CD4-positive, alpha-beta T cell (primary cell): ENCODE data around the gene ZNF536. TPM values are rescaled to one million over a fixed set of nuclear protein-coding genes. Genes with fewer than 3 reads are reported as not detected.

Experiments
- ATAC-seq: fragments of 200-7000 bp; cut with Tn5 transposase; one replicate; pipeline ENCODE4 v1.10.0; 2022; ENCODE audit warnings: mild to moderate bottlenecking; ENCODE audit not compliant: poor library complexity
- CTCF ChIA-PET: fragments of 350-600 bp; sonication (Branson Sonifier 250); formaldehyde crosslinking; loops from one replicate; lab custom pipeline; 2021; ENCODE audit warnings: antibody characterized with exemption, inconsistent platforms; lab: Charles Lee
- POLR2A ChIA-PET: fragments of 350-600 bp; sonication (Branson Sonifier 250); formaldehyde crosslinking; loops from one replicate; lab custom pipeline; 2021; ENCODE audit warnings: antibody characterized with exemption, inconsistent platforms; lab: Charles Lee
- DNase-seq, 14 experiments: peaks; one replicate each; pipeline ENCODE4 v3.0.0-alpha.2; 2013 to 2020; ENCODE audit warnings: mixed read lengths in 2 of 14
- H3K27ac ChIP-seq, 2 donors: one replicate each; pipeline versions ENCODE4 v1.5.1 to v1.7.0; 2013; ENCODE audit warnings: low read length in 2 of 2, low read depth in 1 of 2, mild to moderate bottlenecking in 1 of 2
- H3K27me3 ChIP-seq, 2 experiments: 1 replicate in 1 of 2; 2 replicates in 1 of 2; pipeline versions ENCODE4 v1.6.1 to v1.7.0; 2013; ENCODE audit warnings: low read length in 2 of 2, control low read depth in 1 of 2, mild to moderate bottlenecking in 1 of 2, moderate library complexity in 1 of 2; ENCODE audit not compliant: insufficient read depth in 2 of 2, control insufficient read depth in 1 of 2
- H3K36me3 ChIP-seq: one replicate; pipeline ENCODE4 v1.6.1; 2013; ENCODE audit warnings: low read length, control low read depth; ENCODE audit not compliant: insufficient read depth
- H3K4me1 ChIP-seq: one replicate; pipeline ENCODE4 v1.6.1; 2013; ENCODE audit warnings: low read length, control low read depth; ENCODE audit not compliant: insufficient read depth
- H3K4me3 ChIP-seq: one replicate; pipeline ENCODE4 v1.5.1; 2013; ENCODE audit warnings: mild to moderate bottlenecking, low read length, moderate library complexity
- H3K9me3 ChIP-seq, 2 experiments: 1 replicate in 1 of 2; 2 replicates in 1 of 2; pipeline versions ENCODE4 v1.6.1 to v1.7.0; 2013; ENCODE audit warnings: low read length in 2 of 2, mild to moderate bottlenecking in 2 of 2, control low read depth in 1 of 2, moderate library complexity in 1 of 2; ENCODE audit not compliant: control insufficient read depth in 1 of 2, insufficient read depth in 1 of 2
- H3K27ac Mint-ChIP-seq: one replicate; pipeline ENCODE4 v1.8.0; 2020; ENCODE audit warnings: mixed read lengths
- H3K27me3 Mint-ChIP-seq: one replicate; pipeline ENCODE4 v1.8.0; 2021; ENCODE audit warnings: mixed read lengths
- H3K36me3 Mint-ChIP-seq: one replicate; pipeline ENCODE4 v1.8.0; 2021; ENCODE audit warnings: low read depth, mixed read lengths
- H3K4me1 Mint-ChIP-seq: one replicate; pipeline ENCODE4 v1.8.0; 2021; ENCODE audit warnings: low read depth, mixed read lengths
- H3K4me3 Mint-ChIP-seq: one replicate; pipeline ENCODE4 v1.8.0; 2020; ENCODE audit warnings: mild to moderate bottlenecking, mixed read lengths
- H3K9me3 Mint-ChIP-seq: one replicate; pipeline ENCODE4 v1.8.0; 2020; ENCODE audit warnings: mixed read lengths
- intact Hi-C, 2 experiments: fragments of 100-400 bp; cut with DNase I in 1 of 2; cut with micrococcal nuclease in 1 of 2; formaldehyde crosslinking; loops; one replicate each; pipeline versions ENCODE4 v1.15.1 to v1.9.0; 2023 to 2025; cut with DNase I, micrococcal nuclease
- total RNA-seq, 174 experiments: library from RNA in 2 of 174; stranded (reverse) in 2 of 174; gene quantifications; one replicate each; pipeline ENCODE4 v1.2.3 and lab custom pipeline; 2021 to 2026
- TF ChIP-seq, protein P1 (sequence below): fragments of 200-600 bp; IDR thresholded peaks from one replicate; pipeline ENCODE4 v1.8.0; 2022; ENCODE audit warnings: antibody characterized with exemption, mild to moderate bottlenecking

The ZNF536 gene
- total RNA-seq, 2 experiments from 2014 or later: not detected

DNA sequence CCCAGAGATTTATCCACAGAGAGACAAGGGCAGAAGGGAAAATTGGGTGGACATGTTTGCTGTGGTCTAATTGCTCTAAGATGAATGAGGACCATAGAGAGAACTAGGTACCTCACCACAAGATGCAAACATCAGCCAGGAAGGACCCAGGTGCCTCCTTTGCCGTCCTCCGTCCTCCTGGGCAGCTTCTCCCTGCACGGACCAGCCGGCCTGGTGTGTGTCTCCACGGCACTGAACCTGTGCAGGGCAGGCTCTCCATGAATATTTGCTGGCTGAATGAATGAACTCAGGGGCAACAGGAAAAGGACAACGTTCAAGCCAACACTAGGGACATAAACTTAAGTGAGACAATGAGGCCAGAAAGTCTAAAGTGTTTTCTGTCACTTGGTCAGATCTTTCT is 143.9 kb downstream of the ZNF536 start:
- Histone ChIP-seq H3K27me3 (peaks cover 0 to 2% of the 10 kb centered on the region in 2 experiments), H3K27ac (no peak overlapping the region), H3K9me3 (no peaks in the 10 kb centered on the region), H3K36me3 (no peaks in the 10 kb centered on the region), H3K4me1 (no peaks in the 10 kb centered on the region), H3K4me3 (no peak overlapping the region)
- intact Hi-C loops: no loop called here
- H3K4me3 Mint-ChIP-seq: no peak overlapping the region
- no peaks in the 10 kb centered on the region for H3K27me3 Mint-ChIP-seq
- ChIA-PET CTCF (no interaction called here), POLR2A (no interaction called here)
- H3K36me3 Mint-ChIP-seq: no peaks in the 10 kb centered on the region
- no peak overlapping the region for H3K27ac Mint-ChIP-seq
- no peaks in the 10 kb centered on the region for H3K4me1 Mint-ChIP-seq
- TF ChIP-seq, protein P1, sequence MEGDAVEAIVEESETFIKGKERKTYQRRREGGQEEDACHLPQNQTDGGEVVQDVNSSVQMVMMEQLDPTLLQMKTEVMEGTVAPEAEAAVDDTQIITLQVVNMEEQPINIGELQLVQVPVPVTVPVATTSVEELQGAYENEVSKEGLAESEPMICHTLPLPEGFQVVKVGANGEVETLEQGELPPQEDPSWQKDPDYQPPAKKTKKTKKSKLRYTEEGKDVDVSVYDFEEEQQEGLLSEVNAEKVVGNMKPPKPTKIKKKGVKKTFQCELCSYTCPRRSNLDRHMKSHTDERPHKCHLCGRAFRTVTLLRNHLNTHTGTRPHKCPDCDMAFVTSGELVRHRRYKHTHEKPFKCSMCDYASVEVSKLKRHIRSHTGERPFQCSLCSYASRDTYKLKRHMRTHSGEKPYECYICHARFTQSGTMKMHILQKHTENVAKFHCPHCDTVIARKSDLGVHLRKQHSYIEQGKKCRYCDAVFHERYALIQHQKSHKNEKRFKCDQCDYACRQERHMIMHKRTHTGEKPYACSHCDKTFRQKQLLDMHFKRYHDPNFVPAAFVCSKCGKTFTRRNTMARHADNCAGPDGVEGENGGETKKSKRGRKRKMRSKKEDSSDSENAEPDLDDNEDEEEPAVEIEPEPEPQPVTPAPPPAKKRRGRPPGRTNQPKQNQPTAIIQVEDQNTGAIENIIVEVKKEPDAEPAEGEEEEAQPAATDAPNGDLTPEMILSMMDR: no peak
- no peak for ATAC-seq
- H3K9me3 Mint-ChIP-seq: no peaks in the 10 kb centered on the region
- DNase-seq: no peak

DNA sequence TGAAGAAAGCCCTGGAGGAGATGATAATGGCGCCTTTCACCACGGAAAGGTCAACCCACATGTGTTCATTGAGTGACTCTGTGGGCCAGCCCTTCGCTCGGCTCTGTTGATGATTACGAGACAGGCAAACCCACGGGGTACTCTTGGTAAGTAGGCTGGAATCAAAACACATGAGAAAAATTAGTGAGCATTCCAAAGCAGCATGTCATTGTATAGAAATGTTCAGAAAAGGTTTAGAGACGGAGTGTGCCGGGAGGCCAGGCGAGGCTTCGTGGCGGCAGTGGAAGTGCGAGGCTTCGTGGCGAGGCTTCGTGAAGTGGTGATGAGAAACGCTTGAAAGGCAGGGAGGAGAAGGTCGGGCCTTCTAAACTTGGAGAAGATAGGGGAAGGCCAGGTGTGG is 144.3 kb downstream of the ZNF536 start:
- H3K27ac ChIP-seq: no peak overlapping the region
- H3K4me1 ChIP-seq: no peaks in the 10 kb centered on the region
- no peaks in the 10 kb centered on the region for H3K36me3 ChIP-seq
- TF ChIP-seq, protein P1: no peak
- no peaks in the 10 kb centered on the region for H3K27me3 Mint-ChIP-seq
- no peaks in the 10 kb centered on the region for H3K4me1 Mint-ChIP-seq
- no peak for DNase-seq
- no peaks in the 10 kb centered on the region for H3K36me3 Mint-ChIP-seq
- no peaks in the 10 kb centered on the region for H3K9me3 Mint-ChIP-seq
- no peaks in the 10 kb centered on the region for H3K9me3 ChIP-seq
- ATAC-seq: no peak
- POLR2A ChIA-PET: no interaction called here
- CTCF ChIA-PET: no interaction called here
- H3K27me3 ChIP-seq: peaks cover 0 to 2% of the 10 kb centered on the region in 2 experiments
- intact Hi-C loops: no loop called here
- H3K4me3 Mint-ChIP-seq: no peak overlapping the region
- H3K4me3 ChIP-seq: no peak overlapping the region
- no peak overlapping the region for H3K27ac Mint-ChIP-seq

DNA sequence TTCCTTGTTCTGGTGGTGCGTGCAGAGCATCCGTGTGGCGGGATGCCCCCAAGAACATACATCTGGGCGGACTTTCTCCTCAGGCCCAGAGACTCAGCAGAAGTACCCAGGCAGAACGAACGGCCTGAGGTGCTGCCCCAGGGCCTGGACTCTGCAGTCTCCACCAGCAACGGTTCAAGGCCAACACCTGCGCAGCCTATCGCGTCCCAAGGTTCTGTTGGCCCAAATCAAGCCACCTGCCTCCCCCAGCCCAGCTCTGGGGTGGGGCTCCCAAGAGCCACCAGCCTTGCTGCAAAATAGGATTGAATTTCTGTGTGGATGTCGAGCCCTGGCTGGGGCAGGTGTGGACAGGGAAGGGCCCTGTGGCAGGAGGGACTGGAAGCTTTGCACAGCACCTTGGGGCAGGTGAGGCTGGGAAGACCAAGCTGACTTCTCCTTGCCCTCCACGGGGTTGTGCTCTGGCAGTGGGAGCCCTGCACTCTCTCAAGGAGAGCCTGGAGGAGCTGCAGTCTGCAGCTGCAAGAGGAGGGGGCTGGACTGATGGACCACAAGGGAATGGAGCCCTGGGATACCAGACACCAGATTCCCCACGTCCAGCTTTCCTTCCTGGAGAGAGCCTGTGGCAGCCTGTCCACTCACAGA is 146.9 kb downstream of the ZNF536 start:
- no peaks in the 10 kb centered on the region for H3K4me1 Mint-ChIP-seq
- H3K4me3 Mint-ChIP-seq: no peak overlapping the region
- H3K27ac Mint-ChIP-seq: no peak overlapping the region
- Histone ChIP-seq H3K27ac (no peak overlapping the region), H3K36me3 (no peaks in the 10 kb centered on the region), H3K27me3 (peaks cover 0 to 2% of the 10 kb centered on the region in 2 experiments), H3K9me3 (no peaks in the 10 kb centered on the region), H3K4me3 (no peak overlapping the region), H3K4me1 (no peaks in the 10 kb centered on the region)
- DNase-seq: no peak
- POLR2A ChIA-PET: no interaction called here
- no peaks in the 10 kb centered on the region for H3K27me3 Mint-ChIP-seq
- intact Hi-C loops: no loop called here
- TF ChIP-seq, protein P1: no peak
- ATAC-seq: no peak
- no peaks in the 10 kb centered on the region for H3K9me3 Mint-ChIP-seq
- H3K36me3 Mint-ChIP-seq: no peaks in the 10 kb centered on the region
- CTCF ChIA-PET: no interaction called here
